Measurements from ENCODE around the gene PDGFA. TPM values are rescaled to one million over a fixed set of nuclear protein-coding genes. Genes with fewer than 3 reads are reported as not detected.

Gene PDGFA
- total RNA-seq, 2 experiments from 2014 or later = 0.50 to 0.79 TPM

- POLR2A ChIA-PET = no interaction called here
- ATAC-seq (no peak), DNase-seq (no peak)
- no peak overlapping the region for H3K4me3 Mint-ChIP-seq
- H3K9me3 Mint-ChIP-seq (ENCODE audit: insufficient read depth) = no peaks in the 10 kb centered on the region
- H3K27me3 Mint-ChIP-seq (ENCODE audit: low read depth) = peaks cover 2% of the 10 kb centered on the region
- H3K36me3 Mint-ChIP-seq (ENCODE audit: low read depth) = no peaks in the 10 kb centered on the region
- peaks cover 3% of the 10 kb centered on the region for H3K4me1 Mint-ChIP-seq (ENCODE audit: low read depth)
- CTCF ChIA-PET = no interaction called here
- no peak overlapping the region for H3K27ac Mint-ChIP-seq
These were observed 10.1 kb downstream of the PDGFA start for GRCh38 chr7:509426-510130.

- no peaks in the 10 kb centered on the region for H3K9me3 Mint-ChIP-seq (ENCODE audit: insufficient read depth)
- peaks cover 1% of the 10 kb centered on the region for H3K4me1 Mint-ChIP-seq (ENCODE audit: low read depth)
- no peaks in the 10 kb centered on the region for H3K27me3 Mint-ChIP-seq (ENCODE audit: low read depth)
- H3K4me3 Mint-ChIP-seq = no peak overlapping the region
- DNase-seq (no peak), ATAC-seq (no peak)
- no peak overlapping the region for H3K27ac Mint-ChIP-seq
- CTCF ChIA-PET = no interaction called here
- no peaks in the 10 kb centered on the region for H3K36me3 Mint-ChIP-seq (ENCODE audit: low read depth)
- POLR2A ChIA-PET = no interaction called here
These were observed 11.0 kb downstream of the PDGFA start for GRCh38 chr7:508461-509170.

- ATAC-seq (no peak), DNase-seq (no peak)
- H3K27me3 Mint-ChIP-seq (ENCODE audit: low read depth) = no peaks in the 10 kb centered on the region
- no peak overlapping the region for H3K4me3 Mint-ChIP-seq
- H3K36me3 Mint-ChIP-seq (ENCODE audit: low read depth) = no peaks in the 10 kb centered on the region
- CTCF ChIA-PET = no interaction called here
- H3K9me3 Mint-ChIP-seq (ENCODE audit: insufficient read depth) = no peaks in the 10 kb centered on the region
- no peaks in the 10 kb centered on the region for H3K4me1 Mint-ChIP-seq (ENCODE audit: low read depth)
- POLR2A ChIA-PET = no interaction called here
- H3K27ac Mint-ChIP-seq = no peak overlapping the region
These were observed 11.9 kb downstream of the PDGFA start for GRCh38 chr7:507623-508300.

- ATAC-seq (no peak), DNase-seq (no peak)
- H3K36me3 Mint-ChIP-seq (ENCODE audit: low read depth) = no peaks in the 10 kb centered on the region
- CTCF ChIA-PET = no interaction called here
- no peak overlapping the region for H3K27ac Mint-ChIP-seq
- POLR2A ChIA-PET = no interaction called here
- H3K4me3 Mint-ChIP-seq = no peak overlapping the region
- no peaks in the 10 kb centered on the region for H3K9me3 Mint-ChIP-seq (ENCODE audit: insufficient read depth)
- no peaks in the 10 kb centered on the region for H3K4me1 Mint-ChIP-seq (ENCODE audit: low read depth)
- no peaks in the 10 kb centered on the region for H3K27me3 Mint-ChIP-seq (ENCODE audit: low read depth)
These were observed 12.6 kb downstream of the PDGFA start for GRCh38 chr7:506921-507622.

GRCh38 chr7:506391-506831, 13.2 kb downstream of the PDGFA start:
- DNase-seq = no peak
- ChIA-PET CTCF (no interaction called here), POLR2A (no interaction called here)
- no peak overlapping the region for H3K27ac Mint-ChIP-seq
- no peaks in the 10 kb centered on the region for H3K36me3 Mint-ChIP-seq (ENCODE audit: low read depth)
- no peak for ATAC-seq
- no peaks in the 10 kb centered on the region for H3K9me3 Mint-ChIP-seq (ENCODE audit: insufficient read depth)
- H3K27me3 Mint-ChIP-seq (ENCODE audit: low read depth) = no peaks in the 10 kb centered on the region
- H3K4me3 Mint-ChIP-seq = no peak overlapping the region
- no peaks in the 10 kb centered on the region for H3K4me1 Mint-ChIP-seq (ENCODE audit: low read depth)

- Mint-ChIP-seq H3K27me3 (ENCODE audit: low read depth) (no peaks in the 10 kb centered on the region), H3K27ac (no peak overlapping the region), H3K9me3 (ENCODE audit: insufficient read depth) (no peaks in the 10 kb centered on the region), H3K36me3 (ENCODE audit: low read depth) (no peaks in the 10 kb centered on the region), H3K4me3 (no peak overlapping the region), H3K4me1 (ENCODE audit: low read depth) (no peaks in the 10 kb centered on the region)
- ATAC-seq (no peak), DNase-seq (no peak)
- ChIA-PET POLR2A (no interaction called here), CTCF (no interaction called here)
These were observed 14.5 kb downstream of the PDGFA start for GRCh38 chr7:505171-505570.

- CTCF ChIA-PET = no interaction called here
- Mint-ChIP-seq H3K27me3 (ENCODE audit: low read depth) (no peaks in the 10 kb centered on the region), H3K27ac (no peak overlapping the region), H3K36me3 (ENCODE audit: low read depth) (no peaks in the 10 kb centered on the region), H3K4me3 (no peak overlapping the region), H3K4me1 (ENCODE audit: low read depth) (no peaks in the 10 kb centered on the region), H3K9me3 (ENCODE audit: insufficient read depth) (no peaks in the 10 kb centered on the region)
- ATAC-seq = no peak
- POLR2A ChIA-PET = no interaction called here
- DNase-seq = no peak
These were observed 15.2 kb downstream of the PDGFA start for GRCh38 chr7:504221-505111.

- Mint-ChIP-seq H3K4me1 (ENCODE audit: low read depth) (no peaks in the 10 kb centered on the region), H3K9me3 (ENCODE audit: insufficient read depth) (no peaks in the 10 kb centered on the region), H3K36me3 (ENCODE audit: low read depth) (no peaks in the 10 kb centered on the region), H3K27me3 (ENCODE audit: low read depth) (no peaks in the 10 kb centered on the region), H3K27ac (no peak overlapping the region), H3K4me3 (no peak overlapping the region)
- DNase-seq = no peak
- no peak for ATAC-seq
- ChIA-PET POLR2A (no interaction called here), CTCF (no interaction called here)
These were observed 16.0 kb downstream of the PDGFA start for GRCh38 chr7:503575-504111.

GRCh38 chr7:502296-502695, 17.4 kb downstream of the PDGFA start:
- CTCF ChIA-PET = no interaction called here
- ATAC-seq (no peak), DNase-seq (no peak)
- Mint-ChIP-seq H3K4me3 (no peak overlapping the region), H3K27ac (no peak overlapping the region), H3K9me3 (ENCODE audit: insufficient read depth) (no peaks in the 10 kb centered on the region), H3K4me1 (ENCODE audit: low read depth) (peaks cover 6% of the 10 kb centered on the region), H3K36me3 (ENCODE audit: low read depth) (no peaks in the 10 kb centered on the region), H3K27me3 (ENCODE audit: low read depth) (no peaks in the 10 kb centered on the region)
- POLR2A ChIA-PET = no interaction called here

GRCh38 chr7:501526-501925, 18.1 kb downstream of the PDGFA start:
- H3K4me1 Mint-ChIP-seq (ENCODE audit: low read depth) = peaks cover 6% of the 10 kb centered on the region
- H3K27me3 Mint-ChIP-seq (ENCODE audit: low read depth) = no peaks in the 10 kb centered on the region
- DNase-seq (no peak), ATAC-seq (no peak)
- no peaks in the 10 kb centered on the region for H3K9me3 Mint-ChIP-seq (ENCODE audit: insufficient read depth)
- CTCF ChIA-PET = no interaction called here
- POLR2A ChIA-PET = no interaction called here
- no peaks in the 10 kb centered on the region for H3K36me3 Mint-ChIP-seq (ENCODE audit: low read depth)
- no peak overlapping the region for H3K4me3 Mint-ChIP-seq
- H3K27ac Mint-ChIP-seq = no peak overlapping the region
